CD4-positive, alpha-beta T cell treated with Interleukin-1 beta for 1 hour (primary cell): ENCODE data around the gene SHFL.

Experiments used
- DNase-seq, 2 donors: peaks; one replicate each; pipeline ENCODE4 v3.0.0-alpha.2; 2020 to 2022

Gene SHFL

DNA sequence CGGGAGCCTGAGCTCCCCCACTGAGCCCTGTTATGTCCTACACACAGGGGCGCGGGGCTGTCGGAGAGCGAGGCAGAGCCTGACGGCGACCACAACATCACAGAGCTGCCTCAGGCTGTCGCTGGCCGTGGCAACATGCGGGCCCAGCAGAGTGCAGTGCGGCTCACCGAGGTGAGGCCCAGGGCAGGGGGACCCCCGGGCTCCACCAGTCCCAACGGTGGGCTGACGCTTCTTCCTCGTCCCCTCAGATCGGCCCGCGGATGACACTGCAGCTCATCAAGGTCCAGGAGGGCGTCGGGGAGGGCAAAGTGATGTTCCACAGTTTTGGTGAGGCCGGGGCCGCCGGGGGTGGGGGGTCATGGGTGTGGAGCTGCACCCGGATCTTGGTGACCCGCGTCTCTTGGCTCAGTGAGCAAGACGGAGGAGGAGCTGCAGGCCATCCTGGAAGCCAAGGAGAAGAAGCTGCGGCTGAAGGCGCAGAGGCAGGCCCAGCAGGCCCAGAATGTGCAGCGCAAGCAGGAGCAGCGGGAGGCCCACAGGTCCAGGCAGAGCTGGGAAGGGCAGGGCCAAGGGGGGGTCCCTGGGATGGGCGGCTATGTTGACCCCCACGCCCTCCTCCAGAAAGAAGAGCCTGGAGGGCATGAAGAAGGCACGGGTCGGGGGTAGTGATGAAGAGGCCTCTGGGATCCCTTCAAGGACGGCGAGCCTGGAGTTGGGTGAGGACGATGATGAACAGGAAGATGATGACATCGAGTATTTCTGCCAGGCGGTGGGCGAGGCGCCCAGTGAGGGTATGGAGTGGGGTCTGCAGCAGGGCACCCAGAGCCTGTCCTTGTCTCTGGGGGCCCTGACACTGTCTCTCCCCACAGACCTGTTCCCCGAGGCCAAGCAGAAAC lies 24.2 kb downstream of the SHFL start:
- DNase-seq = no peak

DNA sequence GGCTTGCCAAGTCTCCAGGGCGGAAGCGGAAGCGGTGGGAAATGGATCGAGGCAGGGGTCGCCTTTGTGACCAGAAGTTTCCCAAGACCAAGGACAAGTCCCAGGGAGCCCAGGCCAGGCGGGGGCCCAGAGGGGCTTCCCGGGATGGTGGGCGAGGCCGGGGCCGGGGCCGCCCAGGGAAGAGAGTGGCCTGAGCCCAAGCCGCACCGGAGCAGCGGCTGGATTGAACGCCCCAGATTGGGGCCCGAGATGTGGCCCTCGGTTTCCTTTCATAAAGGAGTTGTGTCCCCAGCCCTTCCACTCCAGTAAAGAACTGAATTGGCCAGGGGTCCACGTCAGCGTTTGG lies 24.8 kb downstream of the SHFL start:
- no peak for DNase-seq

DNA sequence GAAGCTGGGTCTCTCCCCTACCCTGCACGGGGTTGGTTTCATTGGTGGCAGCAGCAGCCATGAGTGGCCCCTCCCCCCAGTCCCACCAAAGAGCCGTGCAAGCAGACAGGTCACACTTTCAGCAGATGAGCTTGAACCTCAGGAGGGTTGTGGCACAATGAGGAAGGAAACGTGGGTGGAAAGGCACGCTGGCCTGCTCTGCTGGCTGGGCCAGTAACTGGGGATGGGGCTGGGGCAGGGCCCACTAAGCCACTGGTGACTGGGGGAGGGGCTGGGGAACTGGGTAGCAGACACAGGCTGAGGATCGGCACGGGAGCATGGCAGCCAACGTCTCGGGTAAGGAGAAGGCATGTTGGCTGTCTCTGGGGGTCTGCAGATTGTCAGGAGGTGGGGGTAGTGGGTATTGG lies 25.3 kb downstream of the SHFL start, which contains the start of gene P2RY11:
Gene P2RY11 (plus strand): TSS at position 289 of the 407 bp plus-strand sequence. CDS start 29 bp downstream, at position 318.
- peak; percentile 37 to 63 for DNase-seq

- peak; percentile 54 to 71 for DNase-seq
Observed at GRCh38 chr19:10112037-10112761, 26.1 kb downstream of the SHFL start.

GRCh38 chr19:10112895-10113591 lies 26.9 kb downstream of the SHFL start:
- peak; percentile 72 to 79 for DNase-seq

DNA sequence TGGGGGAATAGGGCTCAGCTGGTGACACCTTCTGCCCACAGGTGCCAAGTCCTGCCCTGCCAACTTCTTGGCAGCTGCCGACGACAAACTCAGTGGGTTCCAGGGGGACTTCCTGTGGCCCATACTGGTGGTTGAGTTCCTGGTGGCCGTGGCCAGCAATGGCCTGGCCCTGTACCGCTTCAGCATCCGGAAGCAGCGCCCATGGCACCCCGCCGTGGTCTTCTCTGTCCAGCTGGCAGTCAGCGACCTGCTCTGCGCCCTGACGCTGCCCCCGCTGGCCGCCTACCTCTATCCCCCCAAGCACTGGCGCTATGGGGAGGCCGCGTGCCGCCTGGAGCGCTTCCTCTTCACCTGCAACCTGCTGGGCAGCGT lies 27.5 kb downstream of the SHFL start:
- DNase-seq = peak in 1 of 2 donors; percentile 33

DNA sequence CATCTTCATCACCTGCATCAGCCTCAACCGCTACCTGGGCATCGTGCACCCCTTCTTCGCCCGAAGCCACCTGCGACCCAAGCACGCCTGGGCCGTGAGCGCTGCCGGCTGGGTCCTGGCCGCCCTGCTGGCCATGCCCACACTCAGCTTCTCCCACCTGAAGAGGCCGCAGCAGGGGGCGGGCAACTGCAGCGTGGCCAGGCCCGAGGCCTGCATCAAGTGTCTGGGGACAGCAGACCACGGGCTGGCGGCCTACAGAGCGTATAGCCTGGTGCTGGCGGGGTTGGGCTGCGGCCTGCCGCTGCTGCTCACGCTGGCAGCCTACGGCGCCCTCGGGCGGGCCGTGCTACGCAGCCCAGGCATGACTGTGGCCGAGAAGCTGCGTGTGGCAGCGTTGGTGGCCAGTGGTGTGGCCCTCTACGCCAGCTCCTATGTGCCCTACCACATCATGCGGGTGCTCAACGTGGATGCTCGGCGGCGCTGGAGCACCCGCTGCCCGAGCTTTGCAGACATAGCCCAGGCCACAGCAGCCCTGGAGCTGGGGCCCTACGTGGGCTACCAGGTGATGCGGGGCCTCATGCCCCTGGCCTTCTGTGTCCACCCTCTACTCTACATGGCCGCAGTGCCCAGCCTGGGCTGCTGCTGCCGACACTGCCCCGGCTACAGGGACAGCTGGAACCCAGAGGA lies 28.0 kb downstream of the SHFL start:
- no peak for DNase-seq

DNA sequence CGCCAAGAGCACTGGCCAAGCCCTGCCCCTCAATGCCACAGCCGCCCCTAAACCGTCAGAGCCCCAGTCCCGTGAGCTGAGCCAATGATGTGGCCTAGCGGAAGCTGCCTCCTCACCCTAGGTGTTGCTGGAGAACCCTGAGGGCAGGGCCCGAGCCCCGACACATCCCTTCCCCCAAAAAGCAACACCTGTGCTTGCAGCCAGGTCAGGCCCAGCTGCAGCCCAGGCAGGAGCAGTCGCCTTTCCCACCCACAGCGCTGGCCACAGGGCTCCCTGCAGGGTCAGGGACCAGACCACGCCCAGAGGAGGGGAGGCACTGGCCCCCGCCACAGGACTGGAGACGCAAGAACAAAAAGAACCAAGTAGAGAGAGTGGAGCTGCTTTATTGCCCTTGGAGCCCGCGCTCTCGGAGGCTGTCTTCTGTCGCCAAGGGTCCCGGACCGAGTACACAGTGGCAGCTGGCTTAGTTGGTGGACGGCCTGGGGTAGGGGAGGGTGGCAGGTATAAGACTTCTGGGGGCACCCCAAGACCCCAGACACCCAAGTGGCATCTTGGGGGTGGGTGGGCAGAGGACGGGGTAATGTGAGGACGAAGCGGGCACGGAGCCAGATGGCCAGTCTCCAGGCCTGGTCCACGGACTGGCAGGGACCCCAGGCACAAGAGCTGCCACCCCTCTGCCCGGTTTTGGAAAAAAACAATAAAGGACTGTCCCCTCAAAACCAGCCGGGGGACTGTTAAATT lies 28.7 kb downstream of the SHFL start:
- DNase-seq = no peak

DNA sequence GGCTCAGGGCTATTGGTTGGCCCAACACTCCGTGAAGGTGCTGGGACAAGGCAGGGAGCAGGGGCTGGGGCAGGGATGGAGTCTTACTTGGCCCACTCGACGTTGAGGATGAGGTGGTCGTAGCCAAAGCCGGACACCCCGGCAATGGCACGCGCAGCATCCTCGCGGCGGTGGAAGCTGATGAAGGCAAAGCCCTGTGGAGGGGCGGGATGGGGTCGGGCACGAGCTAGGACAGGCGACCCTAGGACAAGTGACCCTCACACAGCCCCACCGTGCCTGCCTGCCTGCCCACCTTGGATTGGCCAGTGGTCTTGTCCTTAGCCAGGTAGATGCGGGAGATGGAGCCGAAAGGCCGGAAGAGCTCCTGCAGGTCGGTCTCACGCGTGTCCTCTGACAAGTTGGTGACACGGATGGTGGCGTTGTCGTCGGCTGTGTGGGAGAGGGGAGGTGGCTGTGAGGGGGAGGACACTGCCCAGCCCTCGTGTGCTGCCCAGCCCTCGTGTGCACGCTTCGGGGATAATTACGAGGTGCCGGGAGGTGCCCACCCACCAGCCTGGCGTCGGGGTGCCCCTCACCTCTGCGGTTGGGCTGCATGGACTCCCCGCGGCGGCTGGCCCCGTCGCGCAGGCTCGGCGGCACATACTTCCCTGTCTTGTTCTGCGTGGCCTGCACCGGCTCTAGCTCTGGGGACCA lies 29.4 kb downstream of the SHFL start:
- DNase-seq = no peak

DNA sequence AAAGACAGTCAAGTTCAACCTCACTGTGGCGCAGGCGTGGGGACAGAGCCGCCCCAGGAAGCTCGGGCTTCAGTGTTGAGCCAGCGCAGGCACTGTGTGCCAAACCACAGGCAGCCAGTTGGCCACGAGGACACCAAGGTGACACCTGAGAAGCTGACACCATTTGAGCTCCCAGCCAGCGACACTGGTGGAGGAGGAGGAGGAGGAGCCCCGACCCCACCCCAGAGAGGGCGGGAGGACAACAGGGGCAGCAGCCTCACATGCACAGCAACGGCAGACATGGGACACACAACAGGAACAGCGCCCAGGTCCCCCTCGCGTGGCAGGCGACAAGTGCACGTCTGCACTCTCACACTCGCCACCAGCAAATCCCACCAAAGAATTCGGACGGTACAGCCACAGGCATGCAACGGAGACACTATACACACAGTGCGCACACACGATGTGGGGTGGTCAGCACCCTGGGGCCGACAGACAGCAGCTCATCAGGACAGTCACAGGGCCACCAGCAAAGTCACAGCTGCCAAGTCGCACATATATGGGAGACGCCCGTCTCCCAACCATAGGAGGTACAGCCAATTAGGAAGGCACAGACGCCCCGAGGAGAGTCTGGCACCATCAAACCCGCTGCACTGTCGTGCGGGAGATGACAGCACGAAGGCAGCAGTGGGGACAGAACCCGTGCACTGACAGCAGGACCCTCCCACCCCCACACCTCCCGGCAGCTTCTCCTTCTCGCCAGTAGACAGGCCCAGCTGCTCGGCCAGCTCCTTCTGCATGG lies 30.2 kb downstream of the SHFL start:
- DNase-seq = no peak

- no peak for DNase-seq
Observed at GRCh38 chr19:10116866-10117616, 30.9 kb downstream of the SHFL start.

DNA sequence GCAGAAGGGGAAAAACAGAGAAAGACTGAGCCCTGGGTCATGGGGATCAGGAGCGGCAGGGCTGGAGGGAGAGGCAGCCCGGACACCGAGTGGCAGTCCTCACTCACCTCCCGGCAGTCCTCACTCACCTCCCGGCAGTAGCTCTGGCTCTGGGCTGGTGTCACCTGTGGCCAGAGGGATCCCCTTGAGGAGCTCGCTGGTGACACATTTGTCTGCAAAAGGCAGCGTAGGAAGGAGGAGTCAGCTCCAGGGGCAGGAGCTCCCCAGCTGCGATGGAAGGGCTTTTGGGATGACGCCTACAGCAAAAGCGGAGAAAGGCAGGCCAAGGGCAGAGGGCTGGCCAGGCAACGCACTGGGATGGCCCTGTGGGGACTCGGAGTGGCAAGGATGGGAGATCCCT lies 32.8 kb downstream of the SHFL start:
- no peak for DNase-seq

DNA sequence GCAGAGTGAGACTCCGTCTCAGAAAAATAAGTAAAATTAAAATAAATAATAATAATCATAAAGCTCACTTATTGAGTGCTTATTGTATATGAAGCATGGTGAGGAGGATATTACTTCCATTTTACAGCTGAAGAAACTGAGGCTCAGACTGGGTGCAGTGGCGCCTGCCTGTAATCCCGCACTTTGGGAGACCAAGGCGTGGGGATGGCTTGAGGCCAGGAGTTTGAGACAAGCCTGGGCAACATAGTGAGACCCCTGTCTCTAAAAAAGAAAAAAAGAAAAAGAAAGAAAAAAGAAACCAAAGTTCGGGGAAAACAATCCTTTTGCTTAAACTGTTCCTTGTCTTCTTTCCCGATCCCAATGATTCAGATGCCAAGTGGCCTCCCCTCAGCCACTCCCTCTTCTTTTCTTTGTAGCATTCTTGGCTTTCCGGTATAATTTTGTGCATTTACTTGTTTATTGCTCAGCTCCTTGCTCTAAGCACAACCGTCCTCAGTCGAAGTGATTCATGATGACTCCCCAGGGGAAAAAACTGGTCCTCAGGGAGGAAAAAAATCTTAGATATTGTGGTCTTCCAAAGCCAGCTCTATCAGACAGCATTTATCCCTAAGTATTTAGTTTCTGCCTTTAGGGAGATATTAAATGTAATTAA lies 34.5 kb downstream of the SHFL start:
- no peak for DNase-seq

GRCh38 chr19:10122045-10122444 lies 35.9 kb downstream of the SHFL start:
- no peak for DNase-seq

- no peak for DNase-seq
Observed at GRCh38 chr19:10124429-10124828, 38.3 kb downstream of the SHFL start.

DNA sequence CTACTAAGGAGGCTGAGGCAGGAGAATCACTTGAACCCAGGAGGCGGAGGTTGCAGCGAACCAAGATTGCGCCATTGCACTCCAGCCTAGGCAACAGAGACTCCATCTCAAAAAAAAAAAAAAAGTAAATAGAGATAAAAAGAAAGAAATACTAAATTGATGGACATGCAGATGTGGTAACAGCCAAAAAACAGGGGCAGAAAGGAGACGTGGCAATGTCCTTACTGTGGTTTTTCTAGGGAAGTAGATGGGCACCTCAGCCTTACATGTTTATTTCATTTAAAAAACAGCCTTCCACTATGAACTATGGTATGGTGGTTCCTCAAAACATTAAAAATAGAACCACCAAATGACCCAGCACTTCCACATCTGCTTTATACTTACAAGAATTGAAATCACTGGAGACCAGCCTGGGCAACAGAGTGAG lies 40.1 kb downstream of the SHFL start:
- DNase-seq = no peak

- no peak for DNase-seq
Observed at GRCh38 chr19:10132905-10133304, 46.8 kb downstream of the SHFL start.

GRCh38 chr19:10133596-10133995 lies 47.5 kb downstream of the SHFL start:
- DNase-seq = no peak

DNA sequence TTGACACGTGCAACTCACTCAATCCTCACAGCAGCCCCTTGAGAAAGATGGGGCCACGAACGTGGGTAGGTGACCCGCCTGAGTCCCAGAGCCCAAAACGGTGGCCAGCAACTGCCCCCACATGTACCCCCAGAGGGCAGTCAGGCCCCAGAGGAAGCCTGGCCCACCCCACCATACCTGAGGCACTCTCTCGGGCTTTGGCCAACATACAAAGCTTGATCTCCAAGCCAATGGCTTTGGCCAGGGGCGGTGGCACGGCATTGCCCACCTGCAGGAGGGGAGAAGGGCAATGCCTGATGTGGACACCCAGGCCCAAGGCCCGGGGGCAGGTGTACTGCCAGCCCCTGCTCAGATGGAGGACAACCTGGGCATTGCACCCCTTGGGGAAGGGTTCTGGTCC lies 47.9 kb downstream of the SHFL start:
- DNase-seq = no peak
